Stimulated activated CD4-positive, alpha-beta T cell treated with anti-CD3 and anti-CD28 coated beads, Interleukin-4, amount 100 ng/mL, for 1 hour (primary cell): Measurements from ENCODE around the gene CHRNB1.
"Not testable (repeated sequence)": the region's sequence is repeated elsewhere in the genome, so short reads cannot be mapped to it uniquely, and the experiment has no call there.

ENCODE experiments used
- DNase-seq: peaks from one replicate; pipeline ENCODE4 v3.0.0-alpha.2; 2020

CHRNB1 gene

DNA sequence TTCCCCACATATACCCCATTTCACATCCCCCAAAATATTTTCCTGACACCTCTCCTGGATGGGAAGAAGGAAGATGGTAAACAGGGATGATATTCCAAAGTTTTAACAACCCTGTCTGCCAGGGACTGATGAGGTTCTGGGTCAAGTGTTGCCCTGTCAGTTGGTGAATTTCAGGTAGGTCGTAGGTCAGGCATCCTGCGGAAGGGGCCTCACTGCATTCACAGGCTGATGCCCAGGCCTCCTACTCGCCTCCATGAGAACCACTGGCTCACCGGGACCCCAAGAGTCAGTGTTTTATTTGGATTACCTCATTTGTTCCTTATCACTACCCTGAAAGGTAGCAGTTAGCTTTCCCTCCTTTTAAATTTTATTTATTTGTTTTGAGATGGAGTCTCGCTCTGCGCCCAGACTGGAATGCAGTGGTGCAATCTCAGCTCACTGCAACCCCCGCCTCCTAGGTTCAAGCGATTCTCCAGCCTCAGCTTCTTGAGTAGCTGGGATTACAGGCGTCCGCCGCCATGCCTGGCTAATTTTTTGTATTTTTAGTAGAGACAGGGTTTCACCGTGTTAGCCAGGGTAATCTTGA is 24.0 kb downstream of the CHRNB1 start:
- DNase-seq = no peak

DNA sequence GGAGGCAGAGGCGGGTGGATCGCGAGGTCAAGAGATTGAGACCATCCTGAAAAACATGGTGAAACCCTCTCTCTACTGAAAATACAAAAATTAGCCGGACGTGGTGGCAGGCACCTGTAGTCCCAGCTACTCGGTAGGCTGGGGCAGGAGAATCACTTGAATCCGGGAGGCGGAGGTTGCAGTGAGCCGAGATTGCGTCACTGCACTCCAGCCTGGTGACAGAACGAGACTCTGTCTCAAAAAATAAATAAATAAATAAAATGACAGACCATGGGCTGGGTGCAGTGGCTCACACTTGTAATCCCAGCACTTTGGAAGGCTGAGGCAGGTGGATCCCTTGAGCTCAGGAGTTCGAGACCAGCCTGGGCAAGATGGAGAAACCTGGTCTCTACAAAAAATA is 25.0 kb downstream of the CHRNB1 start:
- not testable (repeated sequence) for DNase-seq

DNA sequence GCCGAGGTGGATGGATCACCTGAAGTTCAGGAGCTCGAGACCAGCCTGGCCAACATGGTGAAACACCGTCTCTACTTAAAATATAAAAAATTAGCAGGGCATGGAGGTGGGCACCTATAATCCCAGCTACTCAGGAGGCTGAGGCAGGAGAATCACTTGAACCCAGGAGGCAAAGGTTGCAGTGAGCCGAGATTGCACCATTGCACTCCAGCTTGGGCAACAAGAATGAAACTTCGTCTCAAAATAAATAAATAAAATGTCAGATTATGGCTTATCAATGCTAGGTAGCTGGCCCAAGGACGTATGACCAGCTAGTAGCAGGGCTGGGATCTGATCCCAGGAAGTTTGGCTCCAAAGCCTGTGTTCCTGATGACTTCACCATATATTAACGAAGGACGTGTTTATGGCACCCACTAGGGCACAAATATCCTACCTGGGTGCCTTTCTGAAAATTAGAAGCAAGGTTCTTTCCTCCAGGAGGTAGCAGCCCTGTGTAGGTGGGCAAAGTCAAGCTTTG is 25.7 kb downstream of the CHRNB1 start:
- not testable (repeated sequence) for DNase-seq

DNA sequence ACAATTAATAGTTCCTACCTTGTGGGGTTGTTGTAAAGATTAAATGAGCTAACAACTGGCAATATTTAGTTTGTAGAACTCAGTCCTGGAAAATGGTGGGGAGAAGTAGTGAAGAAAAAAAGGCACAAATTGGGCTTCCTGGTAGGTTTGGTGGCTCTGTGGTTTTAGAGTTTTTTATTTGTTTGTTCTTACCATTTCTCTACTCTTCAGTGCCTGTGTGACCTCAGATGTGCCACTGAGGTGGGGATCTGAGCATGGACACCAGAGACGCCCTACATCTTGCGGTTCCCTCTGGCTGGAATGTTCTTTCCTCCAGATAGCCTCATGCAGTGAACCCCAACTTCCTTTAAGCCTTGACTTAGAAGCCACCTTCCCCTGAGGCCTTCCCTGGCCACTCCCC is 26.9 kb downstream of the CHRNB1 start:
- DNase-seq = no peak

DNA sequence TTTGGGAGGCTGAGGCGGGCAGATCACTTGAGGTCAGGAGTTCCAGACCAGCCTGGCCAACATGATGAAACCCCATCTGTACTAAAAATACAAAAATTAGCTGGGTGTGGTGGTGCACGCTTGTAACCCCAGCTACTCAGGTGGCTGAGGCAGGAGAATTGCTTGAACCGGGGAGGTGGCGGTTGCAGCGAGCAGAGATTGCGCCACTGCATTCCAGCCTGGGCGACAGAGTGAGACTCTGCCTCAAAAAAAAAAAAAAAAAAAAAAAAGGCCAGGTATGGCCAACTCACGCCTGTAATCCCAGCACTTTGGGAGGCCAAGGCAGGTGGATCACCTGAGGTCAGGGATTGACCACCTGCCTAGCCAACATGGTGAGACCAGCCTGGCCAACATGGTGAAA is 29.9 kb downstream of the CHRNB1 start:
- not testable (repeated sequence) for DNase-seq

DNA sequence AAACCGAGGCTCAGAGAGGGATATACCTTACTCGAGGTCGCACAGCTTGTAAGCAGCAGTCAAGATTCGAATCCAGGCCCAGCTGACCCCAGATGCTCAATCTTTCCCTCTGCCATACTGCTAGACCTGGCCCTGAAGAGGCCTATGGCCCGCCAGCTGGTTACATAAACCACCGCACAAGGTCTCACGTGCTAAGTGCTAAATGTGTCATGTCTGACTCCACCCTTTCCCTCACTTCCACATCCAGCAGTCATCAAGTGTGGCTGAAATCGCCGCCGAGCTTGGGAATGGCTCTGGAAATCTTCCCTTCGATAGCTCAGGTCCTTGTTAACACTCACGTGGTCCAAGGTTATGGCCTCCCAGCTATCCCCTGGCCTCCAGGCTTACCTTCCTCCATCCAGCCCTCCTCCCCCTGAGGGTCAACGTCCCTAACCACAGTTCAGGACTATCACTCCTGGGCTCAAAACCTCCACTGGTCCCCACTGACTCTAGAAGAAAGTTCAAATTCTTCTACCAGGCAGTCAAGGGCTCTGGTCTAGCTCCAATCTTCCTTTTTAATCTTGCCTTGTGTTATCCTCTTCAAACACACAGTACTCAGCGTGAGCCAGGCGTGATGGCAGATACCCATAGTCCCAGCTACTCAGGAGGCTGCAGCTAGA is 31.0 kb downstream of the CHRNB1 start:
- DNase-seq = no peak

DNA sequence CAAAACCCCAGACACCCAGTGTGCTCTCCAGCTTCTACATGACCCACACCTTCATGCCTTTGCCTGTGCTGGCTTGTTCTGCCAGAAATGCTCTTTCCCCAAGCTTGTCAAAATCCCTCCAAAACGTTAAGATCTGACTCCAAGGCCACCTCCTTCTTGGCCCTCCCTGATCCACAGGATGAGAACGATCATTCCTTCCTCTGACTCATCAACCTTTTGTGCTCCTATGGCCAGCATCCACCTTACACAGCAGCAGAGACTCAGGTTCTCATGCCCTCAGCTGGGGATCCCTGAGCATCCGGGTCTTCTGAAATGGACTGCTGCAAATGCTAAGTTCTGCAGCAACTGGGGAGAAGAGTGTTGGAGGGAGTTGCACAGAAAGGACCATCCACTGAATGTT is 31.6 kb downstream of the CHRNB1 start:
- no peak for DNase-seq

DNA sequence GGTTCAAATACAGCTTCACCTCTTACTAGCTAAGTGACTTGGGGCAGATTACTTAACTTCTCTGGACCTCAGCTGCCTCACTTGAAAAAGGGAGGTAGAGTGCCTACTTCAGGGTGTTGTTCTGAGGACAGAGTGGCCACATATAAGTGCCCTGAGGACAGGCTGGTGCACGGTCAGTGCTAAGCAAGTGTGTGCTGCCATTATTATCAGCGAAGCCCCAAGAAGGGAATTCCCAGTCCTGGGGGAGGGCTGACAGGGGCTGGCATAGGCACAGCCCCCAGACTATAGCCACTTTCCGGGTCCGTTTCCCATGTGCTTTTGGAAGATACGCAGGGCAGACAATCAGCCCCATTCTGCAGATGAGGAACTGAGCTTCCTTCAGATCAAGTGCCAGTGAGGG is 32.1 kb downstream of the CHRNB1 start:
- DNase-seq = no peak

DNA sequence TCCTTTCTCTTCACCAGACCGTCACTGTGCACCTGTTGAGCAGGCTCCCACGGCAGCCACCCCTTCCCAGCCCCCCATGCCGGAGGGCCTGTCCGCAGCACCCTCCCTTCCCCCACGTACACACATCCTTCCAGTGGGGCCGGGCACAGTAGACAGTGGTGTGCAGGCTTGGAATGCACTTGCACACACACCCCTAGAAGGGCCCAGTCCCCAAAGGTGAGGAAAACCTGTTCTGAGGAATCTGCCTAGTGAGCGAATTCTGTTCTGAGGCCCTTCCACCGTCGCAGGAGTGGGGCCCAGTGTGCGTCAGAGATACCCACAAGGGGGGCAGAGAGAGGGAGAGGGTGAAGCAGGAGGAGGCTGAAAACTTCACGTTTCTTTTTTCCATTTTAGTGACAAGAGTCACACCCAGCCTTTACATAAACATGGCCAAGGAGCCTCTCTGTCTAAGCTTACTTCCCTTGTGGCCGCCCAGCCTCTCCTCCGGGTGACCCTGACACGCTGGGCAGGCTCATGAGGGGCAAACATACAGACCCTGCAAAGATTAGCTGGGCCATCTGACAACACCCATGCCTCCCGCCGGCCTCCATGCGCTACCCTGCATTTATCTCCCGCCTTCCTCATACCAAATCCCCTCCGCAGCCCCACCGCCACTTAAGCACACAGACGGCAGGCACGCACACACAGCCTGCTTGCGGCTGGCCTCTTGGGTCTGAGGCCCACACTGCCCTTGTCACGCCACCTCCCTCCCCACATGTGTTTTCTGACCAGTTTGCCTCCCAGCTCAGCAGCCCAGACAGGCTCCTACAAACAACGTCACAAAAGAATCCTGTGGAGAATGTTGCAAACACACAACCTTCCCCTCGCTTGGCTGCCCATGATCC is 32.8 kb downstream of the CHRNB1 start:
- DNase-seq = peak; percentile 32

DNA sequence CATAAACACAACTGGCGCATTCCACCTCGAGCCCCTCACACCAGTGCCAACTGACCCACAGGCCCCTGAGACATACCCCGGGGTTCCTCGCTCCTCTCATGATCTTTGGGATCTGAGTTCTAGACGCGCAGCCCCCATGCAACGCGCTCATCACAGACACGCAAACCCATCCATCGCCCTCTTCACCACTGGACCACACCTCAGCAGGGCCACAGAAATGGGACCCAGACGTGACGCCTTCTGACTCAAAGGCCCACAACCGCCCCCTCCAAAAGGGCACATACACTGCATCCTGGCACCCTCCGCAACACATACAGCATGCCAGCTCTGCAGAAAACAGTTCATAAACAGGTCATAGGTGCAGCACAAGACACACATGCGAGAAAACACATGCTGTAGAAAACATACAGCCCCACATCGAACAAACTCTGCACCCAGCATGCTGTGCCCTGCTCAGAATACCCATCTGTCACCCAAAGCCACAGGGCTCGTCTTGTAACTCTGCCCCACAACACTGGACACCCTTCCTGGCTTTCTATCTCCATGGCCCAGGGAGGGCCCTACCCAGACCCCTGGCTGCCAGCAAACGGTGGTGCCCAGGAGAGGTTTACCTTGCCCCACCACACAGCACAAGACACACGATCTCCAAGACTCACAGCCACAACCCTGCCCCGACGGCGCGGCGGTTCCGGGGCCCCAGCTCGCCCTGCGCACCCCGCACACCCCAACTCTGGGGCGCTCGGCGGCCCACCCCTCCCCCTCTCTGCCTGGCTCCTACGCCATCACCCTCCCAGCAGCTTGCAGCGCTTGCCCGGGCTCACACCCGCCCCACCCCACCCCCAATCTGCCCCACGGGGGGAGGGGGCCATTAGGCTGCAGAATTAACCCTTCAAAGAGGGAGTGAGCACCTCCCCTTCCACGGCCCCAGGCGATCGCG is 33.7 kb downstream of the CHRNB1 start:
- peak; percentile 55 for DNase-seq

DNA sequence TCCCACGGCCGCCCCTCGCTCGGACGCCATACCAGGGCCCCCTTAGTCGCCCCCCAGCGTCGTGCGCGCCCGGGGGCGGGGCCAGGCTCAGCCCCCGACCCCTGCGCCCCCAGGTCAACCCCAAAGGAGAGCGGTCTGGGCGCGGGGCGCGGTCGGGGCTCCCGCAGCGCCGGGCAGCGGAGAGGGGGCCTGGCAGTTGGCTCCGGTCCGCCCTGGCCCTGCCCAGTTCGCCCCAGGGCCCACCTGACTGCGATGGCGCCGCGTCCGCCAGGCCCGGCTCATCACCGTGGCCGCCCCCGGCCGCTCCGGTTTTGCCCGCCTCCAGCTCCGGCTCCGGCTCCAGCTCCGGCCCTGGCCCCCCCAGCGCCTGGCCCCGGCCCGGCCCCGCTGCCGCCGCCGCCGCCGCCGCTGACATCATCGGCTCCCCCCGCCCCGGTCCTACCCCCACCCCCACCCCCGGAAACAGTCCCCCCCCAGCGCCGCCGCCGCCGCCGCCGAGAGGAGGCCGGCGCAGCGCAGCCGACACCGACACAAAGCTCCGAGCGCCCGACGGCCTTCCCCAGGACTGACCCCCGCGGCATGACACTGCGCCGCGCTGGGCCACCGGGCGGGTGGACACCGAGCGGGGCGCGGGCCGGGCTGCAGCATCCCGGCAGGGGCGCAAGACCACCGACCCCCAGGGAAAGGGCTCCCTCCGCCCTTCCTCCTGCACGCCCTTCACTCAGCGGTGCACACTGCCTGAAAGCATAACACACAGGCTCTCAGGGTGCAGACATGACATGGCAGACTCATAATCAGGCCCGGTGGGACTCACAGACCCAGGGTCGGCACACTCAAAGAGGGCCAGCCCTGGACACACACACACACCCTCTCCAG is 34.6 kb downstream of the CHRNB1 start, which contains the start of gene ZBTB4:
Gene ZBTB4 (minus strand): TSS at position 419 of the 876 bp plus-strand sequence. CDS start 12,830 bp downstream, outside the sequence.
- peak; percentile 70 for DNase-seq

DNA sequence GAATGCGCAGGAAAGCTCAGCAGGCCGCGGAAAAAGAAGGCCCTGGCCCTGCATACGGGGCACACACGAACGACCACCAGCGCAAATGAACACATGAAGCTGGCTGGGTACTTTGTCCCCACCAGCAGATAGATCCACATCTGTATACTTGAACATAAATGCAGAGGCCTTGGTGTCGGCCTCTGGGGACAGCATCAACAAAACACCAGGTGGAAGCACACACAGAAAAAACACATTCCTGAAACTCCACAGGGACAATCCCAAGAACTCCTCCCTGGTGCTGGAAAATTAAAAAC is 35.2 kb downstream of the CHRNB1 start:
- no peak for DNase-seq

DNA sequence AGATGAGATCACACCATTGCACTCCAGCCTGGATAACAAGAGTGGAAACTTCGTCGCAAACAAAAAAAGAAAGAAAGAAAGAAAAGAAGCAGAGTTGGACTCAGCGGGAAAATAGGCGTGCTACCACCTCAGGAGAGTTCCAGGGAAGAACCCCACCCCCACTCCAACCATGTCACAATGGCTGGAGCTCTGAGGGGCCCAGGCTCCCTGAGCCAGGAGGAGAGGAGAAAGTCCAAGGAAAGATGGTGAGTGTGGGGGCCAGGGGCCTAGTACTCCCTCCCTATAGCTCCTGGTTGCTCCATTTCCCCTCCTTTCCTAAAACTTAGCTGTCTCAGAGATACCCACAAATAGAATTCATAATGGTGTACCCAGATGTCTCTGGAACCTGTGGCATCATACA is 36.4 kb downstream of the CHRNB1 start, which contains the start of gene SLC35G6:
Gene SLC35G6 (plus strand): TSS at position 172 of the 400 bp plus-strand sequence. CDS start 71 bp downstream, at position 243.
- not testable (repeated sequence) for DNase-seq

DNA sequence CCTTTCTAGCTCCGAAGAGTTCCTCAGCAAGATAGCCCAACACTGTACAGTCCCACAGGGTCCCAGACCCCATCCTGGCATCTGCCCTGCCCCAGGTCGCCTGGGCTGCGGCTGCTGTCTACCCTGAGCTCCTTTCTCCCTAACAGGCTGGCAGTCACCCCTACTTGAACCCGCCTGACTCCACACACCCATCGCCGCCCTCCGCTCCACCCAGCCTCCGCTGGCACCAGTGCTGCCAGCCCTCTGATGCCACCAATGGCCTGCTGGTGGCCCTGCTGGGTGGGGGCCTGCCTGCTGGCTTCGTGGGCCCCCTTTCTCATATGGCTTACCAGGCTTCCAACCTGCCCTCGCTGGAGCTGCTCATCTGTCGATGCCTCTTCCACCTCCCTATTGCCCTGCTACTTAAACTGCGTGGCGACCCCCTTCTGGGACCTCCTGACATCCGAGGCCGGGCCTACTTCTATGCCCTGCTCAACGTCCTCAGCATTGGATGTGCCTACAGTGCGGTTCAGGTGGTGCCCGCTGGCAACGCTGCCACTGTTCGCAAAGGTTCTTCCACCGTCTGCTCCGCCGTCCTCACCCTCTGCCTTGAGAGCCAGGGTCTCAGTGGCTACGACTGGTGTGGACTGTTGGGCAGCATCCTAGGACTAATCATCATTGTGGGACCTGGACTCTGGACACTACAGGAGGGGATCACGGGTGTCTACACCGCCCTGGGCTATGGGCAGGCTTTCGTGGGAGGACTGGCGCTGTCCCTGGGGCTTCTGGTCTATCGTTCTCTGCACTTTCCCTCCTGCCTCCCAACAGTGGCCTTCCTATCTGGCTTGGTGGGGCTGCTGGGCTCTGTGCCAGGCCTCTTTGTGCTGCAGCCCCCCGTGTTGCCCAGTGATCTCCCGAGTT is 37.2 kb downstream of the CHRNB1 start:
- not testable (repeated sequence) for DNase-seq

DNA sequence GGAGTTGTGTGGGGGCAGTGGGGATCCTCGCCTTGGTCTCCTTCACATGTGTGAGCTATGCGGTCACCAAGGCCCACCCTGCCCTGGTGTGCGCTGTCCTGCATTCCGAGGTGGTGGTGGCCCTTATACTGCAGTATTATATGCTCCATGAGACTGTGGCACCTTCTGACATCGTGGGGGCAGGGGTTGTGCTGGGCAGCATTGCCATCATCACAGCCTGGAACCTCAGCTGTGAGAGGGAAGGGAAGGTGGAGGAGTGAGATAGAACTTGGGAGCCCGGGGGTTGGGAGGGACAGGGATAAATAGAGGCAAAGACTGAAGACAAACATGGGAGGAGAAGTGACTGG is 37.9 kb downstream of the CHRNB1 start:
- not testable (repeated sequence) for DNase-seq

DNA sequence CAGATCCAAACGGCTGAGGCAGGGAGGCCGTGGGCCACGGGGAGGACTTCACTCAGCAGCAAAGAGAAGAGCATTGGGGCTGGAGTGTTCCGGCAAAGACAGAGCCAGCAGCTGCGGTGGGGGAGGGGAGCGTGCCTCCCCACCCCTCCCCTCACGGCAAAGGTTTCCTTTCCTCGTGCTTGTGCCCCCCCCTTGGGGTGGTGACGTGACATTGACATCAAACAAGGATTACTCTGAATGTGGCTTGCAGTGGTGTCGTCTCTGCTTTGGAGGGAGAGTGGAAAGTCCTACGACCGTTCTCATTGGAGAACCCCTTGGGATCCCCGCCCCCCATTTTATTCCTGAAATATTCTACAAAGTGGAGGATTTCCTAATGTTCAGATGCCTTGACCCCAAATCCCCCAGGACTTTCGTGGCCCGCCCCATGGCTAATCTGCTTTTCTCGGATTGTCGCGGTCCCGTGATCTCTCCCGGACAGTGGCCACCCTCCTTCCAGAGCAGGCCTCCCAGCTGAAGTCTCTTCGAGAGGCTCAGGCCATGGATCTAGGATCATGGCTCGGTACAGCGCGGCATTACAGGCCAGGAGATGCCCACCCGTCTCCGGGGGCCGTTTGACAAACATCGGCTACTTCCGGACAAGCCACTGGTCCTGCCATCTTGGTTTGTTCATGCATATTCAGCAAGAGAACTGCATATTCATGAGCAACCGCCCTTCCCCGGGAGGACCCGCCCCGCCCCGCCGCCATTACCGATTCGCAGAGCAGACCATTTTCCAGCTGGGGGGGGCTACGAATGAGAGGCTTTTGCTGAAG is 38.6 kb downstream of the CHRNB1 start:
- peak; percentile 88 for DNase-seq

DNA sequence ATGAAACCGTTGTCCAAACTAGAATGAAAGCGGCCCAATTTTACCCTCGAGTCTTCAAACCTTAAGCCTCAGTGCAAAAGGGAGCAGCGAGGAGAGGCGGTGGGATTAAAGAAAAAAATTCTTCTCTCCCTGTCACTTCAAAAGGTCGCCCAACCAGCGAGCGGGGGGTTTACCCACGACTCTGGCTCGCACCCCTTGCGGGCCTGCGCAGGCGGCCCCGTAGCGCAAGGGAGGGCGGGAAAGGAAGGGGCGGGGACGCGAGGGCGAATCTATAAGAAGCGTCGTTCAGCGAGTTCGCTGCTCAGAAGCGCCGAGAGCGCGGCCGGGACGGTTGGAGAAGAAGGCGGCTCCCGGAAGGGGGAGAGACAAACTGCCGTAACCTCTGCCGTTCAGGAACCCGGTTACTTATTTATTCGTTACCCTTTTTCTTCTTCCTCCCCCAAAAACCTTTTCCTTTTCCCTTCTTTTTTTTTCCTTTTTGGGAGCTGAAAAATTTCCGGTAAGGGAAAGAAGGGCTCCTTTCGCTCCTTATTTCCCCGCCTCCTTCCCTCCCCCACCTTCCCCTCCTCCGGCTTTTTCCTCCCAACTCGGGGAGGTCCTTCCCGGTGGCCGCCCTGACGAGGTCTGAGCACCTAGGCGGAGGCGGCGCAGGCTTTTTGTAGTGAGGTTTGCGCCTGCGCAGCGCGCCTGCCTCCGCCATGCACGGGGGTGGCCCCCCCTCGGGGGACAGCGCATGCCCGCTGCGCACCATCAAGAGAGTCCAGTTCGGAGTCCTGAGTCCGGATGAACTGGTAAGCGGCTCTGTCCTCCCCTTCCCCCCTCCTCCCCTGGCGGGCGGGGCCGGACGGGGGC is 39.4 kb downstream of the CHRNB1 start, which contains the start of gene POLR2A:
Gene POLR2A (plus strand): TSS at position 300 of the 852 bp plus-strand sequence.
- DNase-seq = peak; percentile 97

DNA sequence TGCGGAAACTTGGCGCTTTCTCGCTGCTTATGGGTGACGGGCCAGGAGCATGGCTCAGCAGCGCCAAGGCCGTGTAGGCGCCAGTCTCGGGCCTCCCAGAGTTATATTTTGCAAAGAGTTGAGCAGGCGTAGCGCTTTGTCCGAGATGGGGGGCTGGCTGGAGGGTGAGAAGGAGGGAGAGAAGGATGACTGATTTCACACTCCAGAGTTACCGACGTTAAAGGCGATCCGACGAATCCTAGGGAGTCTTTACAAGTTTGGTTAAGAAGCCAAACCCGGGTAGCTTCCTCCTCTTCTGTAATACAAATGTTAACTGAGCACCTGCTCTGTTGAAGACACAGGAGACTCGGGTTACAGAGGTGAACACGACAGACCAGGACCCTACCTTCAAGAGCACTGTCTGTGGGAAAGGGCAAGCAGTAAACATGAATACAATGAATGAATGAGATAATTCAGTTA is 40.1 kb downstream of the CHRNB1 start:
- DNase-seq = no peak
